Measurements from ENCODE around the gene ESYT2. TPM values are rescaled to one million over a fixed set of nuclear protein-coding genes. Genes with fewer than 3 reads are reported as not detected.
A peak's percentile ranks its signal among the peaks of the same experiment; 100 is the strongest.

ESYT2 gene
- total RNA-seq, 2 experiments from 2014 or later = 62.4 to 64.2 TPM

DNA sequence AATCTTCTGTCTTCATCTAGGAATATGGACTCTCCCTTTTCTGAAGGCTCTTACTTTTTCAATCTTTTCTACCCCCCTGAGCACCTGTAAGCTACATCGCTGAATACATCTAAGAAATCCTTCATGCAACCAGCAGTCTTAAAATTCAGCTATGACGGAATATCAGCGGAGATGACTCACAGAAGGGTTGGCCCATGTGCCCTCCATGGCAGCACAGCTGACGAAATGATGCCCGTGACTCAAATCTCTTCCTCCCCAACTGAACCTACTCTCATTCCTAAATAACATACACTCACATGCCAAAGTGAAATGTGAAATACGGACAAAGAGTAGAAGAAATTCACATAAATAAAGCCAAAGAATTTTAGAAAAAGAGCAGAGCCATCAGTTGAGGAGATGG, 94.4 kb downstream of the ESYT2 start:
- Mint-ChIP-seq H3K4me3 (no peak overlapping the region), H3K4me1 (ENCODE audit: low read depth) (peaks cover 2% of the 10 kb centered on the region), H3K27ac (no peak overlapping the region), H3K9me3 (no peaks in the 10 kb centered on the region), H3K36me3 (peaks cover 33% of the 10 kb centered on the region), H3K27me3 (no peaks in the 10 kb centered on the region)
- CTCF ChIA-PET = no interaction called here
- intact Hi-C loops (cut with micrococcal nuclease) = no loop called here
- POLR2A ChIA-PET = no interaction called here
- DNase-seq = no peak

DNA sequence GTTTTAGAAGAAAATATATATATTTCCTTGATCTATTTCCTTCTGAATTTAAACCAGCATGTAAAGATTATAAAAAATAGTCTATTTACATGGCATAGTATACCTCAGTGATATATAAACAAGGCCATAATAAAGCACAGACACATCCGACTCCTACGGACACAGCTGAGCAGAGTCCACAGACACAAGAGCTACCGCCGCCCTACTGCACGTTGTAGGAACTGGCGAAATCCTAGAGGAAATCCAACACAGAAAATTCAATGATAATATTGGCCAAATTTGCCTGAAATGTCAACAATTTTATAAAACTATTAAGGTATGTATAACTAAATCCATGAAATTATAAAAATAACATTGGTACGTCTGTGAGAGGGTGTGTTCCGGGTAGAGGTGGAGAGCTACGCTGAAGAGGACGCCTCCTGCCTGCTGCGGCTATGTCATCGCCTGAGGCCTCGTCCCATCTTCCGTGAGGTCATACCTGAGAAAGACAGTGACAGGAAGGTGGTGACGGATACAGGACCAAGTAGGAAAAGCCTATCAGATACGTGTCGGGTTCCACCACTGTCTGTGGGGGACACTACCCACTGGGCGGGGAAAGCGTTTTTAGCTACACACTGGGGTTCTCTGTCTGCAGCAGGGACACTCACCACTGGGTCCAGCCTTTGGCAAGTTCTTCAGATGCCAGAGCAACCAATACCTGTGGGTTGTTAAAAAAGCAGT, 95.4 kb downstream of the ESYT2 start:
- intact Hi-C loops (cut with micrococcal nuclease) = no loop called here
- Mint-ChIP-seq H3K9me3 (no peaks in the 10 kb centered on the region), H3K27ac (no peak overlapping the region), H3K27me3 (no peaks in the 10 kb centered on the region), H3K4me1 (ENCODE audit: low read depth) (peaks cover 2% of the 10 kb centered on the region), H3K36me3 (peaks cover 32% of the 10 kb centered on the region), H3K4me3 (no peak overlapping the region)
- POLR2A ChIA-PET = no interaction called here
- CTCF ChIA-PET = interaction anchor here (1.7 kb wide), 1 partner anchor 243 kb away, joined by 5 read pairs; no protein-coding TSS in a partner anchor
- no peak for DNase-seq

DNA sequence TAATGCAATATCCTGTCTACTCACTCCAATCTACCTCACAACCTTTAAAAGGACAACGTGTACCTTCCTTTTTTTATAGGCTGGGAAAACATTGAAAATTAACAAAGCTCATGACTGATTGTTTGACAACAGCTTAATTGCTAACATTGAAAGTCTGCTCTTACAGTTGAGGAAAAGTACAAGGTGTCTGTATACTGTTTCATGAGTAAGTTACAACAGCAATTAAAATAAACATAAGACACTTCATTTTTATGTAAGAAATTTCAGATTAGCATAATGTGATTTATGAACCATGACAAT, 96.1 kb downstream of the ESYT2 start:
- Mint-ChIP-seq H3K27ac (no peak overlapping the region), H3K27me3 (no peaks in the 10 kb centered on the region), H3K4me1 (ENCODE audit: low read depth) (peaks cover 2% of the 10 kb centered on the region), H3K4me3 (no peak overlapping the region), H3K36me3 (peaks cover 27% of the 10 kb centered on the region), H3K9me3 (no peaks in the 10 kb centered on the region)
- intact Hi-C loops (cut with micrococcal nuclease) = no loop called here
- ChIA-PET CTCF (interaction anchor here (1.3 to 1.7 kb wide), 2 partner anchors 18 to 244 kb away, joined by 3 to 5 read pairs; no protein-coding TSS in a partner anchor), POLR2A (no interaction called here)
- no peak for DNase-seq

DNA sequence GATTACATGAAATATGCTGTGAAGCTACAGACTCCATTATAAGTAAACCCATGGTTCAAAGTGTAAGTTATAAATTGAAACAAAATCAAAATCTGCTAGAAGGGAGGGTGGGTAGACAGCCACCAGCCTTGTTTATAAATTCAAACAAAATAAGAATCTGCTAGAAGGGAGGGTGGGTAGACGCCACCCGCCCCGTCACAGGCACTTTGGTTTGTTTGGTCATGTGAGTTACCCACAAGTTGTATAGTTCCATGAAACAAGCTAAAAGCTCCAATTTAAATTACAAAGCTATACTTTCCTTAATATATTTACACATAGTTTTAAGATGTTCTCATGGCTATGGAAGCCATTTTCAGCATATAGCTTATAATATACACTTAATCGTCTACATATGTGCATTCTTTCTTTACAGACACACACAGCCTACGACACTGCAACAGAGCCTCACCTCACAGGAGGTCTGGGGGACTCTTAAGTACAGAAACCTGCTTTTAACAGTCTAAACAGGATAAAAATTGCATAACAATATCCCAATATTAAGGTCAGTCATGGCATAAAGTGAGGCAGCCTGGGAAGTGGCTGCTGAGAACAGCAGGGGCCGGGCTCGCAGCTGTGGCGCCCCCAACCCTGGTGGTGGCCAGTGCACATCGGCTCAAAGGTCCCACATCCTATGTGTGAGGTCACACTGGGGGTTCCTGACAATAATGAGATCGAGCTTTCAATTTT, 96.7 kb downstream of the ESYT2 start:
- DNase-seq = no peak
- intact Hi-C loops (cut with micrococcal nuclease) = no loop called here
- Mint-ChIP-seq H3K27me3 (no peaks in the 10 kb centered on the region), H3K4me3 (no peak overlapping the region), H3K9me3 (no peaks in the 10 kb centered on the region), H3K4me1 (ENCODE audit: low read depth) (peaks cover 2% of the 10 kb centered on the region), H3K36me3 (peaks cover 27% of the 10 kb centered on the region), H3K27ac (no peak overlapping the region)
- ChIA-PET CTCF (interaction anchor here (1.3 to 1.7 kb wide), 2 partner anchors 18 to 244 kb away, joined by 3 to 5 read pairs; no protein-coding TSS in a partner anchor), POLR2A (interaction anchor here (1.6 kb wide), 1 partner anchor 10 kb away, joined by 4 read pairs; no protein-coding TSS in a partner anchor)

DNA sequence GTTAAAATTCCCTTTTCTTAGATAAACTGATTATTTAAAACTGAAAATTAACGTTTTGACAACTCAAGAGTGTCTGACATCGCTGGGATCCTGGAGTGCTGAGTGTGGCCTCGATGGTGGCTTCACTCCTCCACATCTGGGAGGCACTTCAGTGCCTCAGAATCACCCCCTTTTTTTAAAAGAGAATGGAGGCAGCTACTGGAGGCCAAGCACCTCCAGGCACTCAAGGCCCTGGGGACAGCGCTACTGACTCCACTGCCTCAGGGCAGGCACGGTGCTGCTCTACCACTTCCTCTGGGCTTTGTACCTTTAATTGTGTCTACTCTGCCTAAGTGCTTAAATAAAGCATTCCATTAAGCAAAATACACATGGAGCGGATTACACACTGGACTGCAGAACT, 97.5 kb downstream of the ESYT2 start:
- H3K36me3 Mint-ChIP-seq = peaks cover 23% of the 10 kb centered on the region
- ChIA-PET POLR2A (interaction anchor here (1.6 kb wide), 1 partner anchor 11 kb away, joined by 4 read pairs; no protein-coding TSS in a partner anchor), CTCF (no interaction called here)
- H3K4me1 Mint-ChIP-seq (ENCODE audit: low read depth) = peaks cover 2% of the 10 kb centered on the region
- H3K27ac Mint-ChIP-seq = peak overlapping the region; percentile 38
- intact Hi-C loops (cut with micrococcal nuclease) = no loop called here
- H3K27me3 Mint-ChIP-seq = no peaks in the 10 kb centered on the region
- no peak overlapping the region for H3K4me3 Mint-ChIP-seq
- H3K9me3 Mint-ChIP-seq = no peaks in the 10 kb centered on the region
- DNase-seq = no peak

DNA sequence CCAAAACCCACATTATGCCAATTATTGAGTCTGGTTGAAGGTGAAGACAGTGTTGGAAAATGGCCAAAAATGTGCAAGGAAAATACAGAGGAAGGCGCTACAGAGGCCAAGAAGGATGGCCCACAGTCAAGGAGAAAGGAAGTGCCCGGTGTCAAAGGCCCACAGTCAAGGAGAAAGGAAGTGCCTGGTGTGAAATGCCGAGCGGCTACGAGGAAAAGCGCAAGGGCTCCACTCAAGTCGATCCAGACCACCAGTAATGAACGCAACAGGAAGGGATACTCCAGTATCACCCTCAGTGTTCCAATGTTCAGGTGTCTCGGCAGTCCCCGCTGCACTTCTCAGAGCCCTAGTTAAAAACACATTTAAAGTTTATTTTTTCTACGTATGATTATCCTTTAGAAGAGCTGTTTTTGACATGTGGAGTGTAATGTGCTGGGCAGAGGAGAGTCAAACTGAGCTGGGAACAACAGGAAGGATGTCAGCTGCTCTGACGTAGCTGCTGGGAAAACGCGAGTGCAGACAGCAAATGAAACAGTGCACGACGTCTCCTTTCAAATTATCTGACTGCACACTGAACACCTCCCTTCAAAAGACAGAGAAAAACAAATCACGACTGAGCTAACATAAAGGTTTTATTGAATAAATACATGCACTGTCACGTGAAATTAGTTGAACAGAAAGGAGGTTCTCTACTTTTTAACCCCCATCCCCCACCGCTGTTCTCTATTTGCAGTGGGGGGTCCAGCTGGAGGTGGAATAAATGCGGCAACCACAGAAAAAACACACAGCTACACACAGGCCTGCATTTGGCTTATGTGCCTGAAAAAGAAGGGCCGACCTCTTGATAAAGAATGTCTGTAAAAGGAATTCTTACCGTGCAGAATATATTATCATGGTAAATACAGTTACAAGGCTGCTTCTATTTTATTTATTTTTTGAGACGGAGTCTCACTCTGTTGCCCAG, 98.6 kb downstream of the ESYT2 start:
- peak overlapping the region; percentile 33 for H3K27ac Mint-ChIP-seq
- peaks cover 18% of the 10 kb centered on the region for H3K36me3 Mint-ChIP-seq
- intact Hi-C loops (cut with micrococcal nuclease) = no loop called here
- no peaks in the 10 kb centered on the region for H3K27me3 Mint-ChIP-seq
- peaks cover 2% of the 10 kb centered on the region for H3K4me1 Mint-ChIP-seq (ENCODE audit: low read depth)
- no peak overlapping the region for H3K4me3 Mint-ChIP-seq
- no peaks in the 10 kb centered on the region for H3K9me3 Mint-ChIP-seq
- ChIA-PET POLR2A (no interaction called here), CTCF (interaction anchor here (0.6 kb wide), 1 partner anchor 136 kb away, joined by 3 read pairs; no protein-coding TSS in a partner anchor)
- no peak for DNase-seq

DNA sequence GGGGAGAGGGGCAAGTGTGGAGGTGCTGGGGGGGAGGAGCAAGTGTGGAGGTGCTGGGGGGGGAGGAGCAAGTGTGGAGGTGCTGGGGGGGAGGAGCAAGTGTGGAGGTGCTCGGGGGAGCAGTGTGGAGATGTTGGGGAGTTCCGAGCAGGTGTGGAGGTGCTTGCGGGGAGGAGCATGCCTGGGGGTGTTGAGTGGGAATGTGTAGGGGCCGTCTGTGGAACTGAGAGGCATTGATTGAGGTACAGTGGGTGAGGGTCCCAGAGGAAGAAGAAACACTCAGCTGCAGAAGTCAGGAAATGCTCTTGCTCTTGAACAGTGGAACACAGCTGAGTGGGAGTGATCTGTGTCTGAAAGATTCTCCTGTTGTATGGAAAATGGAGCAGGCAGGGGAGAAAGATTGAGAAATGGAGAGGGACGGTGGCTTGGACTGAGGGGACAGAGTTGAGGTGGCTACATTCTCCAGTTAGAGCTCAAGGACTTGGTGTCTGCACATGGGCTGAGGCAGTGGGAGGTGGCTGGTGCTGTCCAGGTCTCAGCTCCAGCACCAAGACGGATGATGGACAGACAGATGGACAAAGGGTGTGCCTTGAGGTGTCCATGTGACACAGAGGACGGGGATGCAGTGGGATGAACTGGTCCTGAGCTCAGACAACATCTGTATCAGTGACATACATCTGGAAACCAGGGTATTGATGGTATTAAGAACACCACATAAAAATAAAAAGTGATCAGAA, 99.5 kb downstream of the ESYT2 start:
- H3K27me3 Mint-ChIP-seq = no peaks in the 10 kb centered on the region
- POLR2A ChIA-PET = no interaction called here
- no peaks in the 10 kb centered on the region for H3K9me3 Mint-ChIP-seq
- intact Hi-C loops (cut with micrococcal nuclease) = no loop called here
- peaks cover 2% of the 10 kb centered on the region for H3K4me1 Mint-ChIP-seq (ENCODE audit: low read depth)
- no peak for DNase-seq
- no peak overlapping the region for H3K4me3 Mint-ChIP-seq
- H3K36me3 Mint-ChIP-seq = peaks cover 16% of the 10 kb centered on the region
- CTCF ChIA-PET = no interaction called here
- H3K27ac Mint-ChIP-seq = peak overlapping the region; percentile 7

DNA sequence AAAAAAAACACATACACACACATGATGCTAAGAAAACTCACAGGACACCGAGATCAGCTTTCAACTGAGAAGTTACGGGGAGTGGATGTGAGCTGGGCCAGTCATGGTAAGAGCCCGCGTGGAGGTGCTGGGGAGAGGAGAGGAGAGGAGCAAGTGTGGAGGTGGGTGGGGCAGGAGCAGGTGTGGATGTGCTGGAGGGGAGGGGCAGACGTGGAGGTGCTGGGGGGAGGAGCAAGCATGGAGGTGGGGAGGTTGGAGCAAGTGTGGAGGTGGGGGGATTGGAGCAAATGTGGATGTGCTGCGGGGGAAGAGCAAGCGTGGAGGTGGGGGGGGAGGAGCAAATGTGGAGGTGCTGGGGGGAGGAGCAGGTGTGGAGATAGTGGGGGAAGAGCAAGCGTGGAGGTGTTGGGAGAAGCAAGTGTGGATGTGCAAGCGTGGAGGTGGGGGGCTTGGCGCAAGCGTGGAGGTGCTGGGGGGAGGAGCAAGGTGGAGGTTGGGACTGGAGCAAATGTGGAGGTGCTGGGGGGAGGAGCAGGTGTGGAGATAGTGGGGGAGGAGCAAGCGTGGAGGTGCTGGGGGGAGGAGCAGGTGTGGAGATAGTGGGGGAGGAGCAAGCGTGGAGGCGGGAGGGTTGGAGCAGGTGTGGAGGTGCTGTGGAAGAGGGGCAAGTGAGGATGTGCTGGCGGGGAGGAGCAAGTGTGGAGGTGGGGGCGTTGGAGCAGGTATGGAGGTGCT, 100.2 kb downstream of the ESYT2 start:
- POLR2A ChIA-PET = no interaction called here
- no peaks in the 10 kb centered on the region for H3K27me3 Mint-ChIP-seq
- H3K4me3 Mint-ChIP-seq = no peak overlapping the region
- no peak overlapping the region for H3K27ac Mint-ChIP-seq
- peaks cover 2% of the 10 kb centered on the region for H3K4me1 Mint-ChIP-seq (ENCODE audit: low read depth)
- intact Hi-C loops (cut with micrococcal nuclease) = no loop called here
- no peaks in the 10 kb centered on the region for H3K9me3 Mint-ChIP-seq
- no peak for DNase-seq
- H3K36me3 Mint-ChIP-seq = peaks cover 14% of the 10 kb centered on the region
- CTCF ChIA-PET = no interaction called here

DNA sequence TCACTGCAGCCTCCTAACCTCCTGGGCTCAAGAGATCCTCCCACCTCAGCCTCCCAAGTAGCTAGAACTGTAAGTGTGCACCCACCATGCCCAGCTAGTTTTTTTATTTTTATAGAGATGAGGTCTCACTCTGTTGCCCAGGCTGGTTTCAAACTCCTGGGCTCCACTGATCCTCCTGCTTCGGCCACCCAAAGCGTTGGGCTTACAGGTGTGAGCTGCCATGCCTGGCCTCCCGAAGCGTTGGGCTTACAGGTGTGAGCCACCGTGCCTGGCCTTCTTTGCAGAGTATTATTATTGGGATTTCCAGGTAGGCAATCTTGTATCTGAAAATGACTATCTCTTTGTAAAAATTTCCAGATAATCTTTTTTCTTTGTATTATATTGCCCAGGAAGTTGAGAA, 101.6 kb downstream of the ESYT2 start:
- Mint-ChIP-seq H3K36me3 (peaks cover 12% of the 10 kb centered on the region), H3K9me3 (no peaks in the 10 kb centered on the region), H3K4me3 (no peak overlapping the region), H3K27me3 (no peaks in the 10 kb centered on the region), H3K4me1 (ENCODE audit: low read depth) (peaks cover 2% of the 10 kb centered on the region), H3K27ac (no peak overlapping the region)
- intact Hi-C loops (cut with micrococcal nuclease) = no loop called here
- no peak for DNase-seq
- ChIA-PET CTCF (no interaction called here), POLR2A (no interaction called here)

DNA sequence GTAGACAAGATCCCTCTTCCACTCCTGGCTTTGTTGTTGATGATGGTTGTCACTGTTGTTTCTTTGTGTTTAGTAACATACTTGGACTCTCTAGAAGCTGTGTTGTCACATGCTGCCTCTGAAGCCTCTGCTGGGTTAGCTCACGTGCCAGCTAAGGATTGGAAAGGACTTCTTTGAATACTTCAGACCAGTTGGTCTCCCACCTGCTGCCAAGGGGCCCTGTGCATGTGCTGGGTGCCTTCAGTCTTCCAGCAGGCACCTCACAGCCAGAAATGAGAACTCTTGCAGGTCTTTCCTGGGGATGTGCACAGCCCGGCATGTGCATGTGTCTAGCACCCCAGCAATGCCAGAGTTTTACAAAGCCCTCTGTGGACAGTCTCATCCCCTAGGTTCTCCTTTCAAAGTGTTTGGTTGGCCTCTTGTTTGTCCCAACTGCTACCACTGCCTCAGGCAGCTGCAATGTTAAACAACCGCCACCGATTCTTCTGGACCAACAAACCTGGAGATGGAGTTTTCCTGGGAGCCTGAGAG, 103.0 kb downstream of the ESYT2 start:
- Mint-ChIP-seq H3K27me3 (no peaks in the 10 kb centered on the region), H3K36me3 (peaks cover 8% of the 10 kb centered on the region), H3K4me3 (no peak overlapping the region), H3K4me1 (ENCODE audit: low read depth) (peaks cover 2% of the 10 kb centered on the region), H3K9me3 (no peaks in the 10 kb centered on the region), H3K27ac (no peak overlapping the region)
- POLR2A ChIA-PET = no interaction called here
- CTCF ChIA-PET = no interaction called here
- intact Hi-C loops (cut with micrococcal nuclease) = no loop called here
- no peak for DNase-seq

DNA sequence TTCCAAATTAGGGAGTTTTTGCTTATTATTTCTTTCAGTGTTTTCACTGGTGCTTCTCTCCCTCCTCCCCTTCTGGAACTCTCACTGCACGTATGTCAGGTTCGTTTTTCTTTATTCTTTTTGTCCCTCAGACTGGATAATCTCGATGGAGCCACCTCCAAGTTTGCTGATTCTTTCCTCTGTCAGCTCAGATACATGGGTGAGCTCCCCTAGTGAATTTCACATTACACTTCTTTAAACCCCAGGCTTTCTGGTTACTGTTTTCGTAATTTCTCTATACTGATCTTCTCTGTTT, 103.9 kb downstream of the ESYT2 start:
- Mint-ChIP-seq H3K27me3 (no peaks in the 10 kb centered on the region), H3K4me3 (no peak overlapping the region), H3K27ac (no peak overlapping the region), H3K36me3 (peaks cover 3% of the 10 kb centered on the region), H3K4me1 (ENCODE audit: low read depth) (no peaks in the 10 kb centered on the region), H3K9me3 (no peaks in the 10 kb centered on the region)
- DNase-seq = no peak
- CTCF ChIA-PET = no interaction called here
- POLR2A ChIA-PET = no interaction called here
- intact Hi-C loops (cut with micrococcal nuclease) = no loop called here
